HG03025 (cell line): ENCODE results near the gene GDNF.
"Not testable (repeated sequence)": the region's sequence is repeated elsewhere in the genome, so short reads cannot be mapped to it uniquely, and the experiment has no call there.

Source experiments
- ATAC-seq: cut with Tn5 transposase; IDR thresholded peaks from one replicate; pipeline ENCODE4 v1.9.1; 2021; ENCODE audit warnings: mild to moderate bottlenecking, moderate library complexity; ENCODE audit not compliant: unreplicated experiment, low FRiP score

The GDNF gene

GRCh38 chr5:37823433-37824152, 16.2 kb downstream of the GDNF start:
- no peak for ATAC-seq

- ATAC-seq = no peak
These were observed 23.0 kb downstream of the GDNF start for GRCh38 chr5:37816883-37817282.

- no peak for ATAC-seq
These were observed 23.5 kb downstream of the GDNF start for GRCh38 chr5:37816331-37816730.

GRCh38 chr5:37815913-37816312, 23.9 kb downstream of the GDNF start:
- ATAC-seq = no peak

DNA sequence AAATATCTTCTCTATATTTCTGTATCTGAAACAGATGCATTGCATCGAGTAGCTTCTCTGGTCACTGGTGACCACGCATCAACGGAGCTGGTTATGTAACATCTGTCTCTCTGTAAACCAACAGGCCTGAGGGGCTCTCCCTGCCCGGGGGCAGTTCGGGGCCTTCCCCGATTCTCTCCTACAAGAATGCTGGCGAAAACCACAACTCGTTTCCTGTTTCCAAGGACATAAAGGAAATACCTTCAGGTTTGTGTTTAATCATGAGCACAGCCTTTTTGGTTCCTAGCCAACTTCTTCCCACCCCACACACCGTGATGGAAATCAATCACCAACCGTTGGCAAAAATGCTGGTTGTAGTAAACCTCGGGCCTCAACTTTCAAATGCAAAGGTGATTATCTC, 25.1 kb downstream of the GDNF start:
- ATAC-seq = no peak

DNA sequence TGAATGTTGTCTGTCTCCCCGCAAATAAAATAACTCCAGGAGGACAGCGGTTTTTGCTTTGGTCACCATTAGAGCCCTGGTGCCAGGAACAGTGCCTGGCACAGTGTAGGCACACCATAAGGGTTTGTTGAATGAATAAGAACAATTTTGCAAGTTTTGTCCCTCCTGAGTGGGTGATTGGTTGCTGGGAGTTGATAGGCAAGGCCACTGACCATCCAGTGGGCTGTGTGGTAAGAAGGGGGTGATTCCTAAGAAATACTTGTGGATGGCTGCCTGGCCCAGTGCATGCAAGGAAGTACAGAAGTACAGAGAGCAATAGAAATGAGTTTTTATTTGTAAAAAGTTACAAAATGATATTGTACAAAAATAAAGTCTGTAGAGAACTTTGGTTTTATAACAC, 27.5 kb downstream of the GDNF start:
- no peak for ATAC-seq

DNA sequence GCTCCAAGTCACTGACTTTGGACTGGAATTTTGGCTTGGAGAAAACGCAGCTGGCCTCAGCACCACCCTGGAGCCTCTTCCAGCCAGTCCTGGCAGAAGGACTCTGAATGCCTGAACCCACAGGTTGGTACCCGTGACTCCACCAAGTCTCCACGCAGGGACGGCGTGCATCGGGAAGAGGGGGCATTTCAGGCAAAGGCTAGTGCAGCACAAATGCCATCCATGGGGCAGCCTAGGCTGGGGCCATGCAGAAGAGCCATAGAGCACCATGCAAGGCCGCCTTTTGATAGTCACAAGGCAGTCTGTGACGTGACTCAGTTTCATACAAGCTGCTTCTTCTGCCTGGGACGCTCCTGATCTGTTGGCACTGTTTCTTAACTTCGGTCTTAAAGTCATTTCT, 28.0 kb downstream of the GDNF start:
- no peak for ATAC-seq

- no peak for ATAC-seq
These were observed 29.5 kb downstream of the GDNF start for GRCh38 chr5:37810311-37810710.

GRCh38 chr5:37808945-37809344, 30.9 kb downstream of the GDNF start:
- no peak for ATAC-seq

DNA sequence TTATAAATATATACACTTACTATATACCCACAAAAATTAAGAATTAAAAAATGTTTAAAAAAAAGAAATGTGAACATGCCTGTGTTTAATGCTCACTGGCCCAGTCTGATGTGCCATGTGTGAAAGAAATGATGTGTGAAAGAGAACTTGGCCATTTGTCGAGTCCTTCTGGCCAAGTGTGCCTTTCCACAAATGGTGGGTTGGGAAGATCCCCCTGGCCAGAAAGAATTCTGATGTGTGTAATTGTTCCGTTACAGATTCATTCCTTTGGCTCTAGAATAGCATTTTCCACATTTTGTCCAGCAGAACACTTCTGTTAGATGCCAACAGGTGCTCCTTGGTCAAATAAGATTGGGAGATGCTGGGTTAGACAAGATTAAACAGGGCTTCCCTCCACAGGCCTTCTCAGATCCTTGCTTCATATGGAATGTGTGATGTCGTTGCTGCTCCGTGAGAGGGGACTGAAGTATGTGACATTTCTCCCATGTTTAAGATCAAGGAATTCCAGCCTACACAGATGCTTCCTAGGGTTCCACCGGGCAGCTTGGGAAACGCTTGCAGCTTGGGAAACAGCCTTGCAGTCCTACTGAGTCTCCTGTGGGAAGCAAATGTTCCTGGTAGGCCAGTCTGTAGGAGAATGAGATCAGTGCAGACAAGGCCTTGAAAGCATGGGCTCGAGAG, 32.1 kb downstream of the GDNF start:
- no peak for ATAC-seq

DNA sequence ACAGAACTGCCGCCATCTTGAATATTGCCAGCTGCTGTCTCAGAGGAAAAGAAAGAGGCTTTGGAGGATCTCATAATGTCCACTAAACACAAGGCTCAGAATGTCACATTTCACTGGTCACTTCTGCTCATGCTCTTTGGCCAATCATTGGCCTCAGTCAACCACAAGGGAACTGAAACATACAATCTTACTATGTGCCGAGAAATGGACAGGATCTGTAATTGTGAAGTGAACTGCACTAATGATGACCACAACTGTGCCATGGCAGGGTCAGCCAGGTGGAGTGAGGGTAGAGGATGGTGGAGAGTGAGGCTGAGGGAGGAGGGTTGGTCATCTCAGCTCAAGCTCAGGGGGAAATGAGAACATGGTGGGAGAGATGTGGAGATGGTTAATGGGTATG, 32.8 kb downstream of the GDNF start:
- no peak for ATAC-seq

- ATAC-seq = no peak
These were observed 33.4 kb downstream of the GDNF start for GRCh38 chr5:37806476-37806875.

- ATAC-seq = no peak
These were observed 33.8 kb downstream of the GDNF start for GRCh38 chr5:37806016-37806415.

GRCh38 chr5:37804401-37804800, 35.4 kb downstream of the GDNF start:
- ATAC-seq = no peak

DNA sequence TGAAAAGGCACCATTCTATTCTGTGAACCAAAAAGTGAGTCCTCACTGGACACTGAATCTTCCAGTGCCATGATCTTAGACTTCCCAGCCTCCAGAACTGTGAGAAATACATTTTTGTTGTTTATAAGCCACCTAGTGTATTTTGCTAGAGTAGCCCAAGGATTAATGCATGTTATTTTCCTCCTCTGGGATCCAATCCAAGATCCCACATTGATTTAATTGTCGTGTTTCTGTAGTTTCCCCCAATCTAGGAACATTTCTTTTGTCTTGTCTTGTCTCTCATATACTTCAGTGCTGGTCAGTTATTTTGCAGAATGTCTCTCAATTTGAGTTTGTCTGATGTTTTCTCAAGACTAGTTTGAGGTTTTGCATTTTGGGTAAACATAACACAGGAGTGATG, 36.4 kb downstream of the GDNF start:
- ATAC-seq = no peak

DNA sequence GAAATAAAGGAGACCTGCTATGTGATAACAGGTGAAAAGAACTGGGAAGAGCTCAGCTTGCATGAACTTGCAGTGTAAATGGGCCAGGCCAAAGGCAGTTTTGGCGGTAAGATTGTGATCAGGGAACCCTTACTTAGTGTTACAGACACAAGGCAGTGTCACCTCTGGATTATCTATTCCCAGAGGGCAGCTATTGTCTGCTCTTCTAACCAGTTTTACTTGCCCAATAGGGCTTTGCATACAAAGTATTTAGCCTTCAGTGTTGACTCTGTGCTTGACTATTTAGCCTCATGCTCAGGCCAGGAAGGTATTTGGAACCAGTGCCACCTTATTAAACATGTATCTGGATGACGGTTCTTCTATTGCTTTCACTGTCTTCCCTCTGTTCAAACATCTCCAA, 38.3 kb downstream of the GDNF start:
- no peak for ATAC-seq

GRCh38 chr5:37799865-37800421, 39.9 kb downstream of the GDNF start:
- no peak for ATAC-seq

GRCh38 chr5:37796435-37796834, 43.4 kb downstream of the GDNF start:
- not testable (repeated sequence) for ATAC-seq

DNA sequence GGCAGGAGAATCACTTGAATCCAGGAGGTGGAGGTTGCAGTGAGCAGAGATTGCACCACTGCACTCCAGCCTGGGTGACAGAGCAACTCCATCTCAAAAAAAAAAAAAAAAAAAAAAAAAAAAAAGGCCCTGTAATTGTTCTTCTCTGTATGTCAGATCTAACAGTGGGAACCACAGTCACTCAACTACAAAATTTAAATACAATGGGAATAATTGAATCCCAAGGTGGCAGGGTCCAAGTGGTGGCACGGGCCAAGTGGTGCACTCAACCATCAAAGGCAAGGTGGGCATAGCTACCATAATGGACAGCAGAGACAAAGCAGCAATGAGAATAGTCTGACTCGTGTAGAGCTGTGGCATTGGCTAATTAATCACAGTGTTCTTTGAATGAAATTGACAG, 44.5 kb downstream of the GDNF start:
- ATAC-seq = not testable (repeated sequence)

DNA sequence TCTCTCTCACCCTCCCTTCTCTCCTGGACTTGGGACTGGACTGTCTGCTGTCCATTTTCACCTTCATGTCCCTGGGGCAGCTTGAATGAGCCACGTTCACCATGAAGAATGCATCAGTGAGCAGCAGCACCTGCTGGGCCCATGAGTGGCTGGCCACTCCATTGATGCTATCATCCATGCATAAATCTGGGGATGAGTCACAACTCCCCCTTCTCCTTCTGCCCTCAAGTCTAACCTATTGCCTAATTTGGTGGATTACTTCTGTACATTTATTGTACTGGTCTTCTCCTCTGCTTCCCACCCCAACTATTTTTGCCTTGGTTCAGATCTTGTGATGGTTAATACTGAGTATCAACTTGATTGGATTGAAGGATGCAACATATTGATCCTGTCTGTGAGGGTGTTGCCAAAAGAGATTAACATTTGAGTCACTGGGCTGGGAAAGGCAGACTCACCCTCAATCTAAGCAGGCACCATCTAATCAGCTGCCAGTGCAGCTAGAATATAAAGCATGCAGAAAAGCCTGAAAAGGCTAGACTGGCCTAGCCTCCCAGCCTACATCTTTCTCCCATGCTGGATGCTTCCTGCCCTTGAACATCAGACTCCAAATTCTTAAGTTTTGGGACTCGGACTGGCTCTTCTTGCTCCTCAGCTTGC, 46.7 kb downstream of the GDNF start:
- no peak for ATAC-seq

DNA sequence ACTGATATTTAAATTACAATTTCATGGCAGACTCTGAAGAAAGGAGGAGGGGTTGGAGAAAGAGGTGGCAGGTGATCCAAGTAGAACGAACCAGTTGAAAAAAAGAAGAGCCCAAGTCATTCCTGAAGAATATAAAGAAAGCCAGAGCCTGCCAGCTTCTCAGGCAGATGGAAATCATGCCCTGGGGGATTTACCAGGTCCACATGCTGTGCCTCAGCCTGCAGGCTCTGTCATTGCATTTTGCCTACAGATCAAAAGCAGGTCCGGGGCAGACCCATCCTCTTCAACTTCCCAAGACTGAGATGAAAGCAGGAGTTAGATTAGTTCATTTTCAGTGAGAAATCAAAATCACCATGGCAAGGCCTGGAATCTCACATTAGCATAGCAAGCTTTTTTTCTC, 48.5 kb downstream of the GDNF start:
- no peak for ATAC-seq
